Activated CD4-positive, alpha-beta T cell treated with anti-CD3 and anti-CD28 coated beads, Interleukin-2, Interleukin-6, amounts not matched to agents 100 ng/mL and 50 ng/mL, durations not matched to agents 16 hours and 8 hours (primary cell): Measurements from ENCODE around the gene CIAO2B.
A peak's percentile ranks its signal among the peaks of the same experiment; 100 is the strongest.
"Not testable (repeated sequence)": the region's sequence is repeated elsewhere in the genome, so short reads cannot be mapped to it uniquely, and the experiment has no call there.

Source experiments
- DNase-seq: peaks from one replicate; pipeline ENCODE4 v3.0.0-alpha.2; 2020

Gene CIAO2B

GRCh38 chr16:66903544-66904427, 30.4 kb downstream of the CIAO2B start:
- DNase-seq = no peak

- no peak for DNase-seq
Measured at GRCh38 chr16:66902648-66903543, 31.3 kb downstream of the CIAO2B start.

- DNase-seq = no peak
Measured at GRCh38 chr16:66901626-66902025, 32.6 kb downstream of the CIAO2B start.

- DNase-seq = no peak
Measured at GRCh38 chr16:66900721-66901441, 33.3 kb downstream of the CIAO2B start.

- DNase-seq = no peak
Measured at GRCh38 chr16:66899945-66900710, 34.1 kb downstream of the CIAO2B start.

GRCh38 chr16:66899310-66899944, 34.8 kb downstream of the CIAO2B start:
- DNase-seq = no peak

- DNase-seq = no peak
Measured at GRCh38 chr16:66898933-66899309, 35.3 kb downstream of the CIAO2B start.

GRCh38 chr16:66898207-66898606, 36.0 kb downstream of the CIAO2B start:
- DNase-seq = no peak

- DNase-seq = not testable (repeated sequence)
Measured at GRCh38 chr16:66896682-66897081, 37.5 kb downstream of the CIAO2B start.

GRCh38 chr16:66895999-66896398, 38.2 kb downstream of the CIAO2B start:
- DNase-seq = no peak

GRCh38 chr16:66895689-66895979, 38.6 kb downstream of the CIAO2B start:
- DNase-seq = no peak

GRCh38 chr16:66894948-66895688, 39.1 kb downstream of the CIAO2B start:
- DNase-seq = peak; percentile 69

GRCh38 chr16:66894055-66894454, 40.1 kb downstream of the CIAO2B start:
- DNase-seq = no peak

- DNase-seq = no peak
Measured at GRCh38 chr16:66891797-66892196, 42.4 kb downstream of the CIAO2B start.

GRCh38 chr16:66891360-66891759, 42.8 kb downstream of the CIAO2B start:
- DNase-seq = no peak

GRCh38 chr16:66890799-66891198, 43.4 kb downstream of the CIAO2B start:
- DNase-seq = no peak

GRCh38 chr16:66889622-66890021, 44.6 kb downstream of the CIAO2B start:
- no peak for DNase-seq

- DNase-seq = no peak
Measured at GRCh38 chr16:66888647-66889615, 45.3 kb downstream of the CIAO2B start.

- DNase-seq = no peak
Measured at GRCh38 chr16:66886914-66887313, 47.3 kb downstream of the CIAO2B start.

- no peak for DNase-seq
Measured at GRCh38 chr16:66886321-66886720, 47.9 kb downstream of the CIAO2B start.
